Kidney (tissue), 14 donors: Measurements from ENCODE around the gene NMRAL1. TPM values are rescaled to one million over a fixed set of nuclear protein-coding genes. Genes with fewer than 3 reads are reported as not detected.

Source experiments
- DNase-seq, 5 donors: peaks; one replicate each; pipeline ENCODE4 v3.0.0-alpha.2; 2013 to 2020
- FAIRE-seq: peaks from 2 replicates; lab custom pipeline; 2012; peaks lifted over from hg19 to GRCh38; lab: Jason Lieb, UNC
- H3K27ac ChIP-seq, 2 donors: one replicate each; pipeline ENCODE4 v1.7.0; 2013; ENCODE audit warnings: low read depth in 2 of 2, low read length in 2 of 2, inconsistent platforms in 1 of 2
- H3K27me3 ChIP-seq: one replicate; pipeline ENCODE4 v1.7.1; 2013; ENCODE audit warnings: low read length, inconsistent platforms; ENCODE audit not compliant: control insufficient read depth, insufficient read depth
- H3K36me3 ChIP-seq, 3 donors: one replicate each; pipeline versions ENCODE4 v1.7.0 to v1.7.1; 2013; ENCODE audit warnings: low read length in 3 of 3, control low read depth in 1 of 3, inconsistent platforms in 1 of 3; ENCODE audit not compliant: insufficient read depth in 3 of 3, control insufficient read depth in 2 of 3
- H3K4me1 ChIP-seq, 3 donors: one replicate each; pipeline versions ENCODE4 v1.7.0 to v1.7.1; 2013; ENCODE audit warnings: low read length in 3 of 3, inconsistent platforms in 1 of 3, low read depth in 1 of 3; ENCODE audit not compliant: control insufficient read depth in 2 of 3, insufficient read depth in 2 of 3
- H3K4me3 ChIP-seq, 3 donors: one replicate each; pipeline versions ENCODE4 v1.7.0 to v1.8.1; 2013; ENCODE audit warnings: low read length in 3 of 3, control low read depth in 1 of 3, inconsistent platforms in 1 of 3
- H3K9ac ChIP-seq, 3 donors: one replicate each; pipeline versions ENCODE4 v1.7.0 to v1.7.1; 2013; ENCODE audit warnings: low read length in 3 of 3, control low read depth in 1 of 3, inconsistent platforms in 1 of 3
- H3K9me3 ChIP-seq, 3 donors: one replicate each; pipeline versions ENCODE4 v1.7.0 to v1.7.1; 2013; ENCODE audit warnings: low read length in 3 of 3, control low read depth in 1 of 3, inconsistent platforms in 1 of 3; ENCODE audit not compliant: control insufficient read depth in 2 of 3, insufficient read depth in 1 of 3
- intact Hi-C: fragments of 100-400 bp; cut with DNase I; formaldehyde crosslinking; loops from one replicate; pipeline ENCODE4 v1.11.1; 2022
- polyA plus RNA-seq: library from polyadenylated mRNA; stranded (reverse); fragments of 350-450 nt; fragmentation: Illumina TruSeq; extraction: RNeasy Lipid Tissue Mini Kit (QIAGEN cat#74804); gene quantifications from one replicate; pipeline ENCODE4 v1.2.3, GENCODE V29; 2014; ENCODE audit warnings: low read depth, low replicate concordance; ENCODE audit not compliant: insufficient read depth
- total RNA-seq: library from RNA; stranded (reverse); fragmentation: NEBNext Ultra II Directional; extraction: Animal tissue kit (Norgen Biotek cat#: 25700); gene quantifications from one replicate; pipeline ENCODE4 v1.2.1, GENCODE V29; 2021
- TF ChIP-seq, protein P1 (sequence below): IDR thresholded peaks from 3 replicates; pipeline ENCODE4 v1.5.1; 2012; ENCODE audit warnings: mild to moderate bottlenecking, moderate library complexity, borderline replicate concordance; ENCODE audit not compliant: insufficient read depth; ENCODE audit errors: extremely low read depth
- donor health status: control.
- donor health status: control.
- donor health status: control.
- donor health status: control.
- donor health status: control.
- donor health status: DM: yes; HTN: yes; CAD: no.
- donor health status: Normal renal cell carcinoma (clear cell type).

The NMRAL1 gene
- total and polyA plus RNA-seq, 2 donors from 2014 or later, result 54.9 to 94.1 TPM

DNA sequence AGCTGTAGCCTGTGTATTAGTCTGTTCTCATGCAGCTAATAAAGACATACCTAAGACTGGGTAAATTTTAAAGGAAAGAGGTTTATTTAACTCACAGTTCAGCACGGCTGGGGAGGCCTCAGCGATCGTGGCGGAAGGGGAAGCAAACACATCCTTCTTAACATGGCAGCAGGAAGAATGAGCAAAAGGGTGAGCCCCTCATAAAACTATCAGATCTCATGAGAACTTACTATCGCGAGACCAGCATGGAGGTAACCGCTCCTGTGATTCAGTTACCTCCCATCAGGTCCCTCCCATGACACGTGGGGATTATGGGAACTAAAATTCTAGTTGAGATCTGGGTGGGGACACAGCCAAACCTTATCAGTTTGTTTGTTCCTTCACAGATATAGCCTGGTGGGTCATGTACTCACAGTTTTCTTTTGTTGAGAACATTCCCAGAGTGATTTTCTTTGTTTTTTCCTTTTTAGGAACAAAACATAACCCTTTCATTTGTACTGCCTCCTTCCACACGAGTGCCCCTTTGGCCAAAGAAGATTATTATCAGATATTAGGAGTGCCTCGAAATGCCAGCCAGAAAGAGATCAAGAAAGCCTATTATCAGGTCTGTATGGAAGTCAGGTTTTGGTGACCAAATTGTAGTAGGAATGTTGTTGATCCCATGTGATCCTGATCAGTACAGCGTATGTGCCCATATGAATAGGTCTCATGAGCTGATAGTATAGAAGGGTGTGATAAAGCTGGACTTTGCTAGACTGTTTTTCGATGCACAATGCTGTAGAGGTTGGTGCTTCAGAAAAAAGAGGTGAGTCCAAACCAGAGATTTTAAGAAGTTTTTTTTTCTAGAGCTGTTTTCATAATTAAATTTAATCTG lies 40.3 kb downstream of the NMRAL1 start:
- Histone ChIP-seq H3K4me3 (no peak overlapping the region), H3K36me3 (peaks cover 4 to 7% (median 7%) of the 10 kb centered on the region in 3 donors), H3K4me1 (no peaks in the 10 kb centered on the region), H3K27me3 (no peaks in the 10 kb centered on the region), H3K9me3 (no peaks in the 10 kb centered on the region), H3K27ac (no peak overlapping the region), H3K9ac (no peak overlapping the region)
- FAIRE-seq, result no peak
- no peak for DNase-seq
- TF ChIP-seq, protein P1, sequence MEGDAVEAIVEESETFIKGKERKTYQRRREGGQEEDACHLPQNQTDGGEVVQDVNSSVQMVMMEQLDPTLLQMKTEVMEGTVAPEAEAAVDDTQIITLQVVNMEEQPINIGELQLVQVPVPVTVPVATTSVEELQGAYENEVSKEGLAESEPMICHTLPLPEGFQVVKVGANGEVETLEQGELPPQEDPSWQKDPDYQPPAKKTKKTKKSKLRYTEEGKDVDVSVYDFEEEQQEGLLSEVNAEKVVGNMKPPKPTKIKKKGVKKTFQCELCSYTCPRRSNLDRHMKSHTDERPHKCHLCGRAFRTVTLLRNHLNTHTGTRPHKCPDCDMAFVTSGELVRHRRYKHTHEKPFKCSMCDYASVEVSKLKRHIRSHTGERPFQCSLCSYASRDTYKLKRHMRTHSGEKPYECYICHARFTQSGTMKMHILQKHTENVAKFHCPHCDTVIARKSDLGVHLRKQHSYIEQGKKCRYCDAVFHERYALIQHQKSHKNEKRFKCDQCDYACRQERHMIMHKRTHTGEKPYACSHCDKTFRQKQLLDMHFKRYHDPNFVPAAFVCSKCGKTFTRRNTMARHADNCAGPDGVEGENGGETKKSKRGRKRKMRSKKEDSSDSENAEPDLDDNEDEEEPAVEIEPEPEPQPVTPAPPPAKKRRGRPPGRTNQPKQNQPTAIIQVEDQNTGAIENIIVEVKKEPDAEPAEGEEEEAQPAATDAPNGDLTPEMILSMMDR, result no peak
- intact Hi-C loops, result no loop called here

DNA sequence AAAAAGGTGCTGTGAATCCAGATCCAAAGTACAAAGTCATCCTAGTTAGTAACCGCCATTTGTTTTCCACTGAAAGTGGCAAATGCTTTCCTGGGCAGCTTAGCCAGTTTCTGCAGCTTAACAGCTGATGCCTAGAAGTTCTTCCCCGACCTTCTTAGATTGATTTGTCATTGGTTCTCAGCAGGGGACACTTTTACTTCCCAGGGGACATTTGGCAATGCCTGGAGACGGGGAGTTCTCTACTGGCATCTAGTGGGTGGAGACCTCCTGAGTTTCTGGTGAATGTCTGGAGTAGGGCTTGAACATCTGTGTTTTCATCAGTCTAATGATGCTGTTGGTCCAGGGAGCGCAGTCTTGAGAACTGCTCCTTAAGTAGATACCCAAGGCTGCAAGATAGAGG lies 41.2 kb downstream of the NMRAL1 start:
- Histone ChIP-seq H3K9ac (no peak overlapping the region), H3K36me3 (peaks cover 4 to 7% (median 7%) of the 10 kb centered on the region in 3 donors), H3K4me1 (no peaks in the 10 kb centered on the region), H3K4me3 (no peak overlapping the region), H3K9me3 (no peaks in the 10 kb centered on the region), H3K27me3 (no peaks in the 10 kb centered on the region), H3K27ac (no peak overlapping the region)
- TF ChIP-seq, protein P1, result no peak
- no peak for DNase-seq
- no peak for FAIRE-seq
- intact Hi-C loops, result no loop called here

DNA sequence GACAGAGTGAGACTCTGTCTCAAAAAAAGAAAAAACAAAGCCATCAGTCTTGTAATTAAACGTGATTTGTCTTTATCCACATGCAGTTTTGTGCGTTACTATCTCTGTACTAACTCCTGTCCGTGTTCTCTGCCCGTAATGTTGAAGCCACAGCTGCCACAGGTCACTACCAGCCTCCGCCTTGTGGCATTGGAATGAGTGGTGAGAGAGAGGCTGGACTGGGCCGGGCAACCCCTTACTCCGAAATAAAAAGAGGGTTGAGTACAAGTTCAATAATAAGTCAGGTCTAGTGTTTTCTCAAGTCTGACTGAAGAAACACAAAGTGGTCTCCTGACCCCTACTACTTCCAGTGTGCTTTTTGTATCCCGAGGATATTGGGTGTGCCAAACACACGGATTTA lies 43.4 kb downstream of the NMRAL1 start:
- intact Hi-C loops, result no loop called here
- Histone ChIP-seq H3K27ac (no peak overlapping the region), H3K27me3 (no peaks in the 10 kb centered on the region), H3K4me1 (peaks cover 3 to 10% (median 8%) of the 10 kb centered on the region in 3 donors), H3K9ac (no peak overlapping the region), H3K4me3 (no peak overlapping the region), H3K36me3 (peaks cover 3 to 4% (median 4%) of the 10 kb centered on the region in 3 donors), H3K9me3 (no peaks in the 10 kb centered on the region)
- FAIRE-seq (no peak), DNase-seq (no peak)
- TF ChIP-seq, protein P1, result no peak
